ENCODE measurements around the gene CYP24A1.

Gene CYP24A1

GRCh38 chr20:54149765-54150264 lies 24.0 kb downstream of the CYP24A1 start:
- H3K4me1 ChIP-seq (ENCODE audit: control insufficient read depth in 1 of 2, insufficient read depth in 2 of 2, low read length in 2 of 2), result peaks cover 4 to 6% of the 10 kb centered on the region in 2 donors
- H3K36me3 ChIP-seq (ENCODE audit: control insufficient read depth in 1 of 2, insufficient read depth in 2 of 2, low read length in 2 of 2), result no peaks in the 10 kb centered on the region
- H3K27ac ChIP-seq (ENCODE audit: low read depth, low read length), result no peak overlapping the region
- H3K9ac ChIP-seq (ENCODE audit: low read depth in 1 of 2, low read length in 2 of 2), result no peak overlapping the region
- H3K9me3 ChIP-seq (ENCODE audit: control insufficient read depth in 1 of 2, low read length in 2 of 2), result no peaks in the 10 kb centered on the region
- H3K4me3 ChIP-seq (ENCODE audit: low read depth in 1 of 2, low read length in 2 of 2), result no peak overlapping the region
- no peaks in the 10 kb centered on the region for H3K27me3 ChIP-seq (ENCODE audit: control insufficient read depth in 1 of 2, insufficient read depth in 2 of 2, low read length in 2 of 2)

- Histone ChIP-seq H3K9me3 (ENCODE audit: control insufficient read depth in 1 of 2, low read length in 2 of 2) (no peaks in the 10 kb centered on the region), H3K9ac (ENCODE audit: low read depth in 1 of 2, low read length in 2 of 2) (no peak overlapping the region), H3K4me1 (ENCODE audit: control insufficient read depth in 1 of 2, insufficient read depth in 2 of 2, low read length in 2 of 2) (peaks cover 4 to 6% of the 10 kb centered on the region in 2 donors), H3K27ac (ENCODE audit: low read depth, low read length) (no peak overlapping the region), H3K36me3 (ENCODE audit: control insufficient read depth in 1 of 2, insufficient read depth in 2 of 2, low read length in 2 of 2) (no peaks in the 10 kb centered on the region), H3K4me3 (ENCODE audit: low read depth in 1 of 2, low read length in 2 of 2) (no peak overlapping the region), H3K27me3 (ENCODE audit: control insufficient read depth in 1 of 2, insufficient read depth in 2 of 2, low read length in 2 of 2) (no peaks in the 10 kb centered on the region)
Observed at GRCh38 chr20:54148947-54149764, 24.6 kb downstream of the CYP24A1 start.

- H3K9me3 ChIP-seq (ENCODE audit: control insufficient read depth in 1 of 2, low read length in 2 of 2), result no peaks in the 10 kb centered on the region
- H3K27me3 ChIP-seq (ENCODE audit: control insufficient read depth in 1 of 2, insufficient read depth in 2 of 2, low read length in 2 of 2), result no peaks in the 10 kb centered on the region
- H3K4me3 ChIP-seq (ENCODE audit: low read depth in 1 of 2, low read length in 2 of 2), result no peak overlapping the region
- H3K9ac ChIP-seq (ENCODE audit: low read depth in 1 of 2, low read length in 2 of 2), result no peak overlapping the region
- no peaks in the 10 kb centered on the region for H3K36me3 ChIP-seq (ENCODE audit: control insufficient read depth in 1 of 2, insufficient read depth in 2 of 2, low read length in 2 of 2)
- peaks cover 4 to 6% of the 10 kb centered on the region in 2 donors for H3K4me1 ChIP-seq (ENCODE audit: control insufficient read depth in 1 of 2, insufficient read depth in 2 of 2, low read length in 2 of 2)
- no peak overlapping the region for H3K27ac ChIP-seq (ENCODE audit: low read depth, low read length)
Observed at GRCh38 chr20:54146672-54147071, 27.1 kb downstream of the CYP24A1 start.

GRCh38 chr20:54144847-54145414 lies 28.9 kb downstream of the CYP24A1 start:
- no peaks in the 10 kb centered on the region for H3K36me3 ChIP-seq (ENCODE audit: control insufficient read depth in 1 of 2, insufficient read depth in 2 of 2, low read length in 2 of 2)
- H3K27me3 ChIP-seq (ENCODE audit: control insufficient read depth in 1 of 2, insufficient read depth in 2 of 2, low read length in 2 of 2), result no peaks in the 10 kb centered on the region
- peaks cover 4 to 6% of the 10 kb centered on the region in 2 donors for H3K4me1 ChIP-seq (ENCODE audit: control insufficient read depth in 1 of 2, insufficient read depth in 2 of 2, low read length in 2 of 2)
- H3K9me3 ChIP-seq (ENCODE audit: control insufficient read depth in 1 of 2, low read length in 2 of 2), result no peaks in the 10 kb centered on the region
- H3K27ac ChIP-seq (ENCODE audit: low read depth, low read length), result no peak overlapping the region
- H3K9ac ChIP-seq (ENCODE audit: low read depth in 1 of 2, low read length in 2 of 2), result no peak overlapping the region
- no peak overlapping the region for H3K4me3 ChIP-seq (ENCODE audit: low read depth in 1 of 2, low read length in 2 of 2)

- Histone ChIP-seq H3K9ac (ENCODE audit: low read depth in 1 of 2, low read length in 2 of 2) (no peak overlapping the region), H3K36me3 (ENCODE audit: control insufficient read depth in 1 of 2, insufficient read depth in 2 of 2, low read length in 2 of 2) (no peaks in the 10 kb centered on the region), H3K27me3 (ENCODE audit: control insufficient read depth in 1 of 2, insufficient read depth in 2 of 2, low read length in 2 of 2) (peaks cover 0 to 5% of the 10 kb centered on the region in 2 donors), H3K4me1 (ENCODE audit: control insufficient read depth in 1 of 2, insufficient read depth in 2 of 2, low read length in 2 of 2) (no peaks in the 10 kb centered on the region), H3K9me3 (ENCODE audit: control insufficient read depth in 1 of 2, low read length in 2 of 2) (no peaks in the 10 kb centered on the region), H3K27ac (ENCODE audit: low read depth, low read length) (no peak overlapping the region), H3K4me3 (ENCODE audit: low read depth in 1 of 2, low read length in 2 of 2) (no peak overlapping the region)
Observed at GRCh38 chr20:54140927-54141566, 32.7 kb downstream of the CYP24A1 start.

- Histone ChIP-seq H3K4me1 (ENCODE audit: control insufficient read depth in 1 of 2, insufficient read depth in 2 of 2, low read length in 2 of 2) (no peaks in the 10 kb centered on the region), H3K9me3 (ENCODE audit: control insufficient read depth in 1 of 2, low read length in 2 of 2) (no peaks in the 10 kb centered on the region), H3K4me3 (ENCODE audit: low read depth in 1 of 2, low read length in 2 of 2) (no peak overlapping the region), H3K9ac (ENCODE audit: low read depth in 1 of 2, low read length in 2 of 2) (no peak overlapping the region), H3K27me3 (ENCODE audit: control insufficient read depth in 1 of 2, insufficient read depth in 2 of 2, low read length in 2 of 2) (peaks cover 0 to 5% of the 10 kb centered on the region in 2 donors), H3K27ac (ENCODE audit: low read depth, low read length) (no peak overlapping the region), H3K36me3 (ENCODE audit: control insufficient read depth in 1 of 2, insufficient read depth in 2 of 2, low read length in 2 of 2) (no peaks in the 10 kb centered on the region)
Observed at GRCh38 chr20:54140486-54140885, 33.3 kb downstream of the CYP24A1 start.

GRCh38 chr20:54140067-54140466 lies 33.7 kb downstream of the CYP24A1 start:
- Histone ChIP-seq H3K9ac (ENCODE audit: low read depth in 1 of 2, low read length in 2 of 2) (no peak overlapping the region), H3K36me3 (ENCODE audit: control insufficient read depth in 1 of 2, insufficient read depth in 2 of 2, low read length in 2 of 2) (no peaks in the 10 kb centered on the region), H3K4me1 (ENCODE audit: control insufficient read depth in 1 of 2, insufficient read depth in 2 of 2, low read length in 2 of 2) (no peaks in the 10 kb centered on the region), H3K27me3 (ENCODE audit: control insufficient read depth in 1 of 2, insufficient read depth in 2 of 2, low read length in 2 of 2) (peaks cover 0 to 5% of the 10 kb centered on the region in 2 donors), H3K9me3 (ENCODE audit: control insufficient read depth in 1 of 2, low read length in 2 of 2) (no peaks in the 10 kb centered on the region), H3K27ac (ENCODE audit: low read depth, low read length) (no peak overlapping the region), H3K4me3 (ENCODE audit: low read depth in 1 of 2, low read length in 2 of 2) (no peak overlapping the region)

- Histone ChIP-seq H3K36me3 (ENCODE audit: control insufficient read depth in 1 of 2, insufficient read depth in 2 of 2, low read length in 2 of 2) (no peaks in the 10 kb centered on the region), H3K27me3 (ENCODE audit: control insufficient read depth in 1 of 2, insufficient read depth in 2 of 2, low read length in 2 of 2) (peaks cover 0 to 5% of the 10 kb centered on the region in 2 donors), H3K9me3 (ENCODE audit: control insufficient read depth in 1 of 2, low read length in 2 of 2) (no peaks in the 10 kb centered on the region), H3K4me3 (ENCODE audit: low read depth in 1 of 2, low read length in 2 of 2) (no peak overlapping the region), H3K4me1 (ENCODE audit: control insufficient read depth in 1 of 2, insufficient read depth in 2 of 2, low read length in 2 of 2) (no peaks in the 10 kb centered on the region), H3K9ac (ENCODE audit: low read depth in 1 of 2, low read length in 2 of 2) (no peak overlapping the region), H3K27ac (ENCODE audit: low read depth, low read length) (no peak overlapping the region)
Observed at GRCh38 chr20:54139188-54139587, 34.6 kb downstream of the CYP24A1 start.

GRCh38 chr20:54138427-54138826 lies 35.4 kb downstream of the CYP24A1 start:
- Histone ChIP-seq H3K27me3 (ENCODE audit: control insufficient read depth in 1 of 2, insufficient read depth in 2 of 2, low read length in 2 of 2) (peaks cover 0 to 5% of the 10 kb centered on the region in 2 donors), H3K4me3 (ENCODE audit: low read depth in 1 of 2, low read length in 2 of 2) (no peak overlapping the region), H3K9me3 (ENCODE audit: control insufficient read depth in 1 of 2, low read length in 2 of 2) (no peaks in the 10 kb centered on the region), H3K27ac (ENCODE audit: low read depth, low read length) (no peak overlapping the region), H3K4me1 (ENCODE audit: control insufficient read depth in 1 of 2, insufficient read depth in 2 of 2, low read length in 2 of 2) (no peaks in the 10 kb centered on the region), H3K36me3 (ENCODE audit: control insufficient read depth in 1 of 2, insufficient read depth in 2 of 2, low read length in 2 of 2) (no peaks in the 10 kb centered on the region), H3K9ac (ENCODE audit: low read depth in 1 of 2, low read length in 2 of 2) (no peak overlapping the region)

- peaks cover 0 to 9% of the 10 kb centered on the region in 2 donors for H3K4me1 ChIP-seq (ENCODE audit: control insufficient read depth in 1 of 2, insufficient read depth in 2 of 2, low read length in 2 of 2)
- H3K27me3 ChIP-seq (ENCODE audit: control insufficient read depth in 1 of 2, insufficient read depth in 2 of 2, low read length in 2 of 2), result peaks cover 0 to 5% of the 10 kb centered on the region in 2 donors
- no peak overlapping the region for H3K4me3 ChIP-seq (ENCODE audit: low read depth in 1 of 2, low read length in 2 of 2)
- no peaks in the 10 kb centered on the region for H3K36me3 ChIP-seq (ENCODE audit: control insufficient read depth in 1 of 2, insufficient read depth in 2 of 2, low read length in 2 of 2)
- no peaks in the 10 kb centered on the region for H3K9me3 ChIP-seq (ENCODE audit: control insufficient read depth in 1 of 2, low read length in 2 of 2)
- no peak overlapping the region for H3K9ac ChIP-seq (ENCODE audit: low read depth in 1 of 2, low read length in 2 of 2)
- no peak overlapping the region for H3K27ac ChIP-seq (ENCODE audit: low read depth, low read length)
Observed at GRCh38 chr20:54137115-54137514, 36.7 kb downstream of the CYP24A1 start.
